22Rv1 (cell line): Measurements from ENCODE around the gene SPINK7.
"Not testable (repeated sequence)": the region's sequence is repeated elsewhere in the genome, so short reads cannot be mapped to it uniquely, and the experiment has no call there.

Experiments used
- CTCF ChIP-seq: fragments of 450-650 bp; IDR thresholded peaks from 2 replicates; pipeline ENCODE4 v1.5.1; 2017; ENCODE audit warnings: mild to moderate bottlenecking
- ZFX ChIP-seq: fragments of 450-650 bp; IDR thresholded peaks from 2 replicates; pipeline ENCODE4 v1.6.1; 2017; ENCODE audit warnings: antibody characterized with exemption, borderline replicate concordance

GRCh38 chr5:148275129-148275528 lies 37.1 kb upstream of the SPINK7 start:
- TF ChIP-seq CTCF, ZFX: not testable (repeated sequence)
